Muscle of leg (tissue), 16 donors: ENCODE measurements around the gene PPP2R1A. TPM values are rescaled to one million over a fixed set of nuclear protein-coding genes. Genes with fewer than 3 reads are reported as not detected.

Experiments
- DNase-seq: peaks from one replicate; pipeline ENCODE4 v3.0.0; 2013
- H3K27ac ChIP-seq: one replicate; pipeline ENCODE4 v1.5.1; 2013; ENCODE audit warnings: mild to moderate bottlenecking, low read length, control low read depth
- H3K27me3 ChIP-seq: one replicate; pipeline ENCODE4 v1.6.1; 2013; ENCODE audit warnings: low read length; ENCODE audit not compliant: control insufficient read depth, insufficient read depth
- H3K36me3 ChIP-seq: one replicate; pipeline ENCODE4 v1.6.1; 2013; ENCODE audit warnings: low read length; ENCODE audit not compliant: control insufficient read depth, insufficient read depth
- H3K4me1 ChIP-seq: one replicate; pipeline ENCODE4 v1.6.1; 2013; ENCODE audit warnings: low read length; ENCODE audit not compliant: control insufficient read depth, insufficient read depth
- H3K4me3 ChIP-seq: one replicate; pipeline ENCODE4 v1.5.1; 2013; ENCODE audit warnings: low read length, control low read depth
- H3K9me3 ChIP-seq: replicated peaks from 2 replicates; pipeline ENCODE4 v1.6.1; 2013; ENCODE audit warnings: low read depth, low read length; ENCODE audit not compliant: control insufficient read depth
- WGBS: methylation state at CpG from one replicate; pipeline ENCODE4 v1.1.5; 2013; ENCODE audit warnings: missing lambda C conversion rate; ENCODE audit not compliant: insufficient coverage; 5-methylcytosine and 5-hydroxymethylcytosine counted together
- long read RNA-seq, 11 donors: transcript quantifications; one replicate each; lab custom pipeline, GENCODE V29; 2026
- polyA plus RNA-seq, 8 donors: library from polyadenylated mRNA; unstranded; fragments of 120-200 nt; gene quantifications; one replicate each; pipeline versions ENCODE4 v1.2.1 to v1.2.3, GENCODE V29; 2013; ENCODE audit warnings: inconsistent platforms in 1 of 8, low replicate concordance in 1 of 8; ENCODE audit not compliant: insufficient read length in 8 of 8, insufficient read depth in 1 of 8
- total RNA-seq: library from RNA; stranded (reverse); fragments of 120-200 nt; gene quantifications from one replicate; pipeline ENCODE4 v1.2.4, GENCODE V29; 2013

PPP2R1A gene
- total RNA-seq, result 136 TPM
- 100 to 1,000 TPM; 278 to 349 (median 314) TPM for polyA plus RNA-seq
- long read RNA-seq, donor 1, full-length matches to known transcripts, result 37 of 37 reads
- long read RNA-seq, donor 1, partial matches to known transcripts, result 0 of 37 reads
- long read RNA-seq, donor 1, other reads (novel, unspliced or antisense), result 0 of 37 reads
- long read RNA-seq, donor 2, full-length matches to known transcripts, result 7 of 7 reads
- long read RNA-seq, donor 2, partial matches to known transcripts, result 0 of 7 reads
- long read RNA-seq, donor 2, other reads (novel, unspliced or antisense), result 0 of 7 reads
- long read RNA-seq, donor 3, full-length matches to known transcripts, result 78 of 125 reads
- long read RNA-seq, donor 3, partial matches to known transcripts, result 47 of 125 reads
- long read RNA-seq, donor 3, other reads (novel, unspliced or antisense), result 0 of 125 reads
- long read RNA-seq, donor 4, full-length matches to known transcripts, result 44 of 75 reads
- long read RNA-seq, donor 4, partial matches to known transcripts, result 31 of 75 reads
- long read RNA-seq, donor 4, other reads (novel, unspliced or antisense), result 0 of 75 reads
- long read RNA-seq, donor 5, full-length matches to known transcripts, result 145 of 231 reads
- long read RNA-seq, donor 5, partial matches to known transcripts, result 81 of 231 reads
- long read RNA-seq, donor 5, other reads (novel, unspliced or antisense), result 5 of 231 reads
- long read RNA-seq, donor 6, full-length matches to known transcripts, result 96 of 121 reads
- long read RNA-seq, donor 6, partial matches to known transcripts, result 25 of 121 reads
- long read RNA-seq, donor 6, other reads (novel, unspliced or antisense), result 0 of 121 reads
- long read RNA-seq, donor 7, full-length matches to known transcripts, result 62 of 83 reads
- long read RNA-seq, donor 7, partial matches to known transcripts, result 21 of 83 reads
- long read RNA-seq, donor 7, other reads (novel, unspliced or antisense), result 0 of 83 reads
- long read RNA-seq, donor 8, full-length matches to known transcripts, result 26 of 38 reads
- long read RNA-seq, donor 8, partial matches to known transcripts, result 12 of 38 reads
- long read RNA-seq, donor 8, other reads (novel, unspliced or antisense), result 0 of 38 reads
- long read RNA-seq, donor 9, full-length matches to known transcripts, result 57 of 82 reads
- long read RNA-seq, donor 9, partial matches to known transcripts, result 25 of 82 reads
- long read RNA-seq, donor 9, other reads (novel, unspliced or antisense), result 0 of 82 reads
- long read RNA-seq, donor 10, full-length matches to known transcripts, result 64 of 86 reads
- long read RNA-seq, donor 10, partial matches to known transcripts, result 22 of 86 reads
- long read RNA-seq, donor 10, other reads (novel, unspliced or antisense), result 0 of 86 reads
- long read RNA-seq, donor 11, full-length matches to known transcripts, result 48 of 62 reads
- long read RNA-seq, donor 11, partial matches to known transcripts, result 14 of 62 reads
- long read RNA-seq, donor 11, other reads (novel, unspliced or antisense), result 0 of 62 reads

- peaks cover 23% of the 10 kb centered on the region for H3K36me3 ChIP-seq
- peak within 1 kb of the TSS; percentile 94 for H3K27ac ChIP-seq
- H3K27me3 ChIP-seq, result no peaks in the 10 kb centered on the region
- no peaks in the 10 kb centered on the region for H3K9me3 ChIP-seq
- peak within 1 kb of the TSS; percentile 98 for H3K4me3 ChIP-seq
- H3K4me1 ChIP-seq, result peaks cover 26% of the 10 kb centered on the region
- under 1% methylated on average over 61 of the region's 70 CpGs for WGBS
- DNase-seq, result peak; percentile 100
Measured at GRCh38 chr19:52189735-52190486, at the start of gene PPP2R1A. TSS of gene PPP2R1A (plus strand) at chr19:52190052. CDS start at chr19:52190097, 45 bp downstream.

DNA sequence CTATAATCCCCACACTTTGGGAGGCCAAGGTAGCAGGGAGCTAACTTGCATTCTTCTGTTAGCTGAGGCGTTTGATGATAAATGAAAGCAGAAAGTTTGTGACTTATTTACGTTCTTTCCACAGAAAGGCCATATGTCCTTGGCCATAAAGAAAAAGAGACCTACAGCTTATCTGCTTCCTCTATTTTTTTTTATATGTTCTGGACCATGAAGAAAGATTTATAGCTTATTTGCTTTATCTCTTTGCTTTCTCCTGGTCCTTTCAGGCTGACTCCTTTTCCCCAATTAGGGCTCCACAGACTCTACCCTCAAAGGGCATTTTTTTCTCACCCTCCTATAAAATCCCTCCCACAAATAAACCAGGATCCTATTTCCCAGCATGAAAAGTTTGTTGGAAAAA is 48.6 kb upstream of the PPP2R1A start:
- Histone ChIP-seq H3K4me3 (no peak overlapping the region), H3K27ac (no peak overlapping the region), H3K4me1 (peaks cover 13% of the 10 kb centered on the region), H3K27me3 (no peaks in the 10 kb centered on the region), H3K36me3 (no peaks in the 10 kb centered on the region), H3K9me3 (no peaks in the 10 kb centered on the region)
- DNase-seq, result no peak
- no CpG with 5 or more reads among the region's 2 CpGs for WGBS

DNA sequence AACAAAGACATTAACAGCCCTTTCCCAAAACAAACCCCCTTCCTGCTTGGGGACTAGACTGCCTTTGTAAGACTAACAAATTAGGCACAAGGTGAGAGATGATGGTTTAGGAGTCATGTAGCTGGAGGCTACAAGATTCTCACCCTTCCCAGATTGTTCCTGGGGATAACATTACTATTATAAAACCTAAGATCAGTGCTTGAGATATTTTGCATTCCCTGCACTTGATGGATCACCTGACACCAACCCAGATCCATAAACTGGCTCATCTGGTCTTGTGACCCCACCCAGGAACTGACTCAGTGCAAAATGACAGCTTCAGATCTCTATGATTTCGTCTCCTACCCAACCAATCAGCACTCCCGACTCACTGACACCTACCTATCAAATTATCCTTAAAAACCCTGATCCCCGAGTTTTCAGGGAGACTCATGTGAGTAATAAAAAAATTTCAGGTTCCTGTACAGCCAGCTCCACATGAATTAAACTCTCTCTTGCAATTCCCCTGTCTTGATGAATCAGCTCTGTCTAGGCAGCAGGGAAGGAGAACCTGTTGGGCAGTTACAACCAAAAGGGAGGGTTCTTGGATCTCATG is 47.8 kb upstream of the PPP2R1A start:
- DNase-seq, result no peak
- peaks cover 2% of the 10 kb centered on the region for H3K9me3 ChIP-seq
- 100% methylated on average over 1 of the region's 3 CpGs for WGBS
- no peak overlapping the region for H3K27ac ChIP-seq
- H3K4me3 ChIP-seq, result no peak overlapping the region
- peaks cover 13% of the 10 kb centered on the region for H3K4me1 ChIP-seq
- H3K36me3 ChIP-seq, result no peaks in the 10 kb centered on the region
- no peaks in the 10 kb centered on the region for H3K27me3 ChIP-seq

- Histone ChIP-seq H3K27me3 (no peaks in the 10 kb centered on the region), H3K4me1 (no peaks in the 10 kb centered on the region), H3K4me3 (no peak overlapping the region), H3K27ac (no peak overlapping the region), H3K9me3 (peaks cover 13% of the 10 kb centered on the region), H3K36me3 (peaks cover under 1% of the 10 kb centered on the region)
- no peak for DNase-seq
Measured at GRCh38 chr19:52148256-52148655, 41.6 kb upstream of the PPP2R1A start.

DNA sequence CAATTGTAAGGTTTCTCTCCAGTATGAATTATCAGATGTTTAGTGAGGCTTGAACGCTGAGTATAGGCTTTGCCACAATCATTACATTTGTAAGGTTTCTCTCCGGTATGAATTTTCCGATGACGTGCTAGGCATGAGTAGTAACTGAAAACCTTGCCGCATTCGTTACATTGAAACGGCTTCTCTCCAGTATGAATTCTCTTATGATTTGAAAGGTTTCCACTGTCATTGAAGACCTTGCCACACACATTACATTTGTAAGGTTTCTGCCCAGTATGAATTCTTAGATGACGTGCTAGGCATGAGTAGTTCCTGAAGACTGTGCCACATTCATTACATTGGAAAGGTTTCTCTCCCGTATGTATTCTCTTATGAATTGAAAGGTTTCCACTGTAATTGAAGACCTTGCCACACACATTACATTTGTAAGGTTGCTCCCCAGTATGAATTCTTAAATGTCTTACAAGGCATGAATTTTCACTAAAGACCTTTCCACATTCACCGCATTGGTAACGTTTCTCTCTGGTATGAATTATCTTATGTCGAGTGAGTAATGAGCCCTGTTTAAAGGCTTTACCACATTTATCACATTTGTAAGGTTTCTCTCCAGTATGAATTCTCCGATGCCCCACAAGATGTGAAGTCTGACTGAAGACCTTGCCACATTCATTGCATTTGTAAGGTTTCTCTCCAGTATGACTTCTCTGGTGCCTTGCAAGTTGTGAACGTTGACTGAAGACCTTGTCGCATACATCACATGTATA is 34.1 kb upstream of the PPP2R1A start:
- peaks cover 63% of the 10 kb centered on the region for H3K9me3 ChIP-seq
- H3K4me3 ChIP-seq, result no peak overlapping the region
- peaks cover 25% of the 10 kb centered on the region for H3K36me3 ChIP-seq
- no peak for DNase-seq
- no CpG with 5 or more reads among the region's 15 CpGs for WGBS
- H3K27me3 ChIP-seq, result no peaks in the 10 kb centered on the region
- H3K4me1 ChIP-seq, result no peaks in the 10 kb centered on the region
- no peak overlapping the region for H3K27ac ChIP-seq

DNA sequence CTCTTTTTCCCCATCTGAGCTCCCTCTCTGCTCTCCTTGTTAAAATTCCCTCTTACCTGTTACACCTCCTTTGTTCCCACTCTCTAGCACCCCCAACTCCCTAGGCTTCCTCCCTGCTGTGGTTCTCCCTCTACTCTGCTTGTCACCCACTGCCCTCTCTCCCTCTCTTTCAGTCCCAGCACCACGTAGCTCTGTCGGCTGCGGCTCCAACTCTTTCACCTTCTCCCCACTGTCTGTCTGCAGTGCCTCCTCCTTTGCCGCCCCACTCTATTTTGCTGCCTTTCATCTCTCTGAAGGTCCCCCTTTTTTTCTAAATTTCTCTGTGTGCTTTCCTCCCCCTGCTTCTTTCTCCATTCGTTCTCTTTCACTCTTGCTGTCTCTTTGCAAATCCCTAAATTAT is 19.5 kb upstream of the PPP2R1A start:
- H3K36me3 ChIP-seq, result peaks cover 17% of the 10 kb centered on the region
- H3K4me1 ChIP-seq, result peaks cover 17% of the 10 kb centered on the region
- H3K9me3 ChIP-seq, result no peaks in the 10 kb centered on the region
- H3K27me3 ChIP-seq, result no peaks in the 10 kb centered on the region
- peak overlapping the region; percentile 94 for H3K27ac ChIP-seq
- no peak for DNase-seq
- WGBS, result 5% methylated on average over 5 of the region's 5 CpGs
- H3K4me3 ChIP-seq, result peak overlapping the region; percentile 95

GRCh38 chr19:52170863-52171320 is 19.0 kb upstream of the PPP2R1A start:
- H3K36me3 ChIP-seq, result peaks cover 14% of the 10 kb centered on the region
- peaks cover 17% of the 10 kb centered on the region for H3K4me1 ChIP-seq
- H3K27me3 ChIP-seq, result no peaks in the 10 kb centered on the region
- H3K9me3 ChIP-seq, result no peaks in the 10 kb centered on the region
- H3K27ac ChIP-seq, result peak overlapping the region; percentile 94
- peak; percentile 32 for DNase-seq
- 1% methylated on average over 22 of the region's 22 CpGs for whole genome bisulfite sequencing
- peak overlapping the region; percentile 95 for H3K4me3 ChIP-seq

DNA sequence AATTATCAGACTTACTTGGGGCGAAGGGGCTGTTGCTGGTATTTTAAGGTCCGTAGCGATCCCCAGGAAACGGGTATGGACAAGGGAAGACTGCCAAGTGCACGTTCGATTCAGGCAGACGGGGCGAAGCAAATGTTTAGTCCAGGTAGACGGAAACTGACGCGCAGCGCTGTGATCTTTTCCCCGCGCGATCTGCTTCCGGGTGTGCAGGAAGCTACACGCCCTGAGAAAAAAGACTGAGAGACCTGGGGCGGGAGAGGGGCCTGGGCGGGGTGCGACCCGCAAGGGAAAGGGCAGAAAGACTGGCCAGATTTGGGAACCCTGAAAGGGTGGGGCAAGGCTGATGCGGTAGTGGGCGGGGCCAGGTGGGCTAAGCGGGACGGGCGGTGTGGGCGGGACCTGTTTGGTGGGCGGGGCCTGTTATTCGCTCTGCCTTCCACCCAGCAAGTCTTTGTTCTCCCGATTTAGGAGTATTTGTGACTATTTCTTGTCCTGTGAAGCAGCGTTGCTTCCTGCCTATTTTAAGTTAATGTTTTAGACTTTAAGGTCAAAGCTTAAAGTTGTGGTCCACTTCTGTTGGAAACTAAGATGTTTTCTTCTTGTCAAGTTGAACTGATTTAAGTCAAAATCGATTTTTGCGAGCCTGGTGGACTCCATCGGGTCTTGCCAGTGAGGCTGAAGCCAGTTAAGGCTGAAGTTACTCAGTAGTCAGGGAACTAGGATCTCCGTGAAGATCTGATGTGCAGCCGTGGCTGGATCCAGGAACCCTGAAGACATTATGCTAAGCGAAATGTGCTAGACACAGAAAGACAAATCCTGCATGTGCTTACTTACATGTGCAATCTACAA is 18.3 kb upstream of the PPP2R1A start, which contains the start of gene ZNF836:
ZNF836 (minus strand) TSS at position 301 of the 849 bp plus-strand sequence. CDS start 3,549 bp downstream, outside the sequence.
- H3K4me3 ChIP-seq, result peak within 1 kb of the TSS; percentile 95
- H3K36me3 ChIP-seq, result peaks cover 14% of the 10 kb centered on the region
- no peaks in the 10 kb centered on the region for H3K9me3 ChIP-seq
- peaks cover 17% of the 10 kb centered on the region for H3K4me1 ChIP-seq
- peak within 1 kb of the TSS; percentile 94 for H3K27ac ChIP-seq
- H3K27me3 ChIP-seq, result no peaks in the 10 kb centered on the region
- 9% methylated on average over 33 of the region's 37 CpGs for WGBS
- peak; percentile 90 for DNase-seq
